ENCODE measurements around the gene OR6A2.

DNA sequence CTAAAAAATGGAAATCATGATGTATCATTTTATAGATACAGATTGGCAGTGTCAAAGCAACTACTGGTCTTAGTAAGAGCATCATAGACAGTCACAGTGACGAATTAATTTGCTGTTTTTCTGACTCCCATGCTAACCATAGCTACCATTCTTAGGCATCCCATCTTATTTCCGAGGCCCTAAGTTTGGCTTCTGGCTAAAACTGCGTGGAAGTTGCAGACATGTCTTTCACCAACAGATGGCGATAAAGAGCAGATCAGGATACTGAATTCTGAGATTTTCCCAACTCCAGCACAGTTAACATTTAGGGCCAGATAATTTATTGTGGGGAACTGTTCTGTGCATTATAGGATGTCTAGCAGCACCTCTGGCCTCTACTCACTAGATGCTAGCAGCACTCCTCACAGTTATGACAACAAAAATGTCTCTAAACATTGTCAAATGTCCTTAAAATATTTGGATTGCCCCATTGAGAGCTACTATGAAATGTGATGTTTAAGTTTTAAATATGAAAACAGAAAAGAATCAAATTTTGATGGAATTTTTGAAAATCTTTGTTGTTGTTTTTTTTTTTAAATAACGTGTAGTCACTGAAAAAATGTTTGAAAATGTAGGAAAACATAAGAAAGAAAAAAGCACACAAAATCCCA, 44.1 kb downstream of the OR6A2 start:
- TF ChIP-seq, protein P1, sequence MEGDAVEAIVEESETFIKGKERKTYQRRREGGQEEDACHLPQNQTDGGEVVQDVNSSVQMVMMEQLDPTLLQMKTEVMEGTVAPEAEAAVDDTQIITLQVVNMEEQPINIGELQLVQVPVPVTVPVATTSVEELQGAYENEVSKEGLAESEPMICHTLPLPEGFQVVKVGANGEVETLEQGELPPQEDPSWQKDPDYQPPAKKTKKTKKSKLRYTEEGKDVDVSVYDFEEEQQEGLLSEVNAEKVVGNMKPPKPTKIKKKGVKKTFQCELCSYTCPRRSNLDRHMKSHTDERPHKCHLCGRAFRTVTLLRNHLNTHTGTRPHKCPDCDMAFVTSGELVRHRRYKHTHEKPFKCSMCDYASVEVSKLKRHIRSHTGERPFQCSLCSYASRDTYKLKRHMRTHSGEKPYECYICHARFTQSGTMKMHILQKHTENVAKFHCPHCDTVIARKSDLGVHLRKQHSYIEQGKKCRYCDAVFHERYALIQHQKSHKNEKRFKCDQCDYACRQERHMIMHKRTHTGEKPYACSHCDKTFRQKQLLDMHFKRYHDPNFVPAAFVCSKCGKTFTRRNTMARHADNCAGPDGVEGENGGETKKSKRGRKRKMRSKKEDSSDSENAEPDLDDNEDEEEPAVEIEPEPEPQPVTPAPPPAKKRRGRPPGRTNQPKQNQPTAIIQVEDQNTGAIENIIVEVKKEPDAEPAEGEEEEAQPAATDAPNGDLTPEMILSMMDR (conservative IDR thresholded peaks at IDR 0.05; ENCODE audit: low read depth, low read length) = peak; percentile 80
- TF ChIP-seq EZH2phosphoT487 (IDR thresholded peaks at IDR 0.05; ENCODE audit: borderline replicate concordance, low read length) (no peak), EZH2 (IDR thresholded peaks at IDR 0.05; ENCODE audit: low read length, unreplicated experiment) (no peak)
